Measurements from ENCODE around the gene BACH2.

DNA sequence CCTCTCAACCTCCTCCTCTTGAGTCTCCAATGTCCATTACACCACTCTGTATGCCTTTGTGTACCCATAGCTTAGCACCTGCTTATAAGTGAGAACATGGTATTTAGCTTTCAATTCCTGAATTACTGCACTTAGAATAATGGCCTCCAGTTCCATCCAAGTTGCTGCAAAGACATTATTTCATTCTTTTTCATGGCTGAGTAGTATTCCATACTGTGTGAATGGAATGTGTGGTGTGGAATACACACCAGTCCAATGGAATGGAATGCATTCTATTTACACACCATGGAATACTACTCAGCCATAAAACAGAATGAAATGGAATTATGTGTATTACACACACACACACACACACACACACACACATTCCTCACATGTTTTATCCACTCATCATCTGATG is 116.1 kb downstream of the BACH2 start:
- TF ChIP-seq CTCF (IDR thresholded peaks at IDR 0.05; ENCODE audit: low read depth, low read length, poor library complexity, severe bottlenecking) (no peak), EZH2phosphoT487 (IDR thresholded peaks at IDR 0.05; ENCODE audit: borderline replicate concordance, low read length) (no peak)
